Parathyroid adenoma (tissue), 2 donors: ENCODE measurements around the gene CXCR4.
"Not testable (repeated sequence)": the region's sequence is repeated elsewhere in the genome, so short reads cannot be mapped to it uniquely, and the experiment has no call there.

Source experiments
- H2AFZ ChIP-seq: fragments of 300-600 bp; sonication (generic); one replicate; pipeline ENCODE4 v1.7.0; 2017; ENCODE audit warnings: antibody characterized with exemption, mild to moderate bottlenecking
- H3K27ac ChIP-seq: fragments of 300-600 bp; sonication (generic); one replicate; pipeline ENCODE4 v1.7.0; 2017
- H3K27me3 ChIP-seq: fragments of 300-600 bp; sonication (generic); one replicate; pipeline ENCODE4 v1.7.0; 2017; ENCODE audit warnings: low read length; ENCODE audit not compliant: control insufficient read depth, insufficient read depth
- H3K36me3 ChIP-seq: fragments of 300-600 bp; sonication (generic); one replicate; pipeline ENCODE4 v1.7.0; 2017; ENCODE audit warnings: low read length; ENCODE audit not compliant: control insufficient read depth, insufficient read depth
- H3K4me1 ChIP-seq: fragments of 300-600 bp; sonication (generic); one replicate; pipeline ENCODE4 v1.7.0; 2017; ENCODE audit warnings: control low read depth
- H3K4me2 ChIP-seq: fragments of 300-600 bp; sonication (generic); one replicate; pipeline ENCODE4 v1.7.0; 2017; ENCODE audit warnings: low read length
- H3K4me3 ChIP-seq: fragments of 300-600 bp; sonication (generic); one replicate; pipeline ENCODE4 v1.7.0; 2017; ENCODE audit warnings: low read depth, low read length
- H3K79me2 ChIP-seq: fragments of 300-600 bp; sonication (generic); one replicate; pipeline ENCODE4 v1.7.0; 2017; ENCODE audit warnings: control low read depth
- H3K9ac ChIP-seq: fragments of 300-600 bp; sonication (generic); one replicate; pipeline ENCODE4 v1.7.0; 2017; ENCODE audit warnings: mild to moderate bottlenecking
- H3K9me3 ChIP-seq: fragments of 300-600 bp; sonication (generic); one replicate; pipeline ENCODE4 v1.7.0; 2017; ENCODE audit warnings: low read length; ENCODE audit not compliant: control insufficient read depth
- CTCF ChIP-seq: fragments of 300-600 bp; sonication (generic); IDR thresholded peaks from one replicate; pipeline ENCODE4 v1.7.0; 2017; ENCODE audit warnings: antibody characterized with exemption, mild to moderate bottlenecking
- donor health status: primary hyperparathyroidism.

The CXCR4 gene

GRCh38 chr2:136098441-136098840, 19.5 kb downstream of the CXCR4 start:
- no peaks in the 10 kb centered on the region for H3K79me2 ChIP-seq
- H3K36me3 ChIP-seq, result no peaks in the 10 kb centered on the region
- no peaks in the 10 kb centered on the region for H3K4me1 ChIP-seq
- no peak for TF ChIP-seq CTCF
- no peak overlapping the region for H3K4me3 ChIP-seq
- H2AFZ ChIP-seq, result no peak overlapping the region
- no peaks in the 10 kb centered on the region for H3K9me3 ChIP-seq
- no peaks in the 10 kb centered on the region for H3K27me3 ChIP-seq
- no peak overlapping the region for H3K9ac ChIP-seq
- no peak overlapping the region for H3K4me2 ChIP-seq
- H3K27ac ChIP-seq, result no peak overlapping the region

- Histone ChIP-seq H3K4me3 (no peak overlapping the region), H2AFZ (no peak overlapping the region), H3K9ac (no peak overlapping the region), H3K4me2 (no peak overlapping the region), H3K36me3 (no peaks in the 10 kb centered on the region), H3K79me2 (no peaks in the 10 kb centered on the region), H3K9me3 (no peaks in the 10 kb centered on the region), H3K27ac (no peak overlapping the region), H3K4me1 (no peaks in the 10 kb centered on the region), H3K27me3 (no peaks in the 10 kb centered on the region)
- TF ChIP-seq CTCF, result no peak
These were observed 24.4 kb downstream of the CXCR4 start for GRCh38 chr2:136093583-136093982.

- H2AFZ ChIP-seq, result no peak overlapping the region
- no peak overlapping the region for H3K27ac ChIP-seq
- no peak overlapping the region for H3K9ac ChIP-seq
- H3K79me2 ChIP-seq, result no peaks in the 10 kb centered on the region
- no peak for TF ChIP-seq CTCF
- H3K9me3 ChIP-seq, result no peaks in the 10 kb centered on the region
- no peaks in the 10 kb centered on the region for H3K36me3 ChIP-seq
- H3K27me3 ChIP-seq, result no peaks in the 10 kb centered on the region
- H3K4me2 ChIP-seq, result no peak overlapping the region
- no peak overlapping the region for H3K4me3 ChIP-seq
- H3K4me1 ChIP-seq, result no peaks in the 10 kb centered on the region
These were observed 26.1 kb downstream of the CXCR4 start for GRCh38 chr2:136091899-136092298.

GRCh38 chr2:136087901-136088460, 30.0 kb downstream of the CXCR4 start:
- not testable (repeated sequence) for H3K4me3 ChIP-seq, H3K27ac ChIP-seq, H3K4me2 ChIP-seq, H3K9ac ChIP-seq, H3K27me3 ChIP-seq, H2AFZ ChIP-seq, H3K9me3 ChIP-seq, H3K36me3 ChIP-seq, H3K4me1 ChIP-seq, H3K79me2 ChIP-seq

DNA sequence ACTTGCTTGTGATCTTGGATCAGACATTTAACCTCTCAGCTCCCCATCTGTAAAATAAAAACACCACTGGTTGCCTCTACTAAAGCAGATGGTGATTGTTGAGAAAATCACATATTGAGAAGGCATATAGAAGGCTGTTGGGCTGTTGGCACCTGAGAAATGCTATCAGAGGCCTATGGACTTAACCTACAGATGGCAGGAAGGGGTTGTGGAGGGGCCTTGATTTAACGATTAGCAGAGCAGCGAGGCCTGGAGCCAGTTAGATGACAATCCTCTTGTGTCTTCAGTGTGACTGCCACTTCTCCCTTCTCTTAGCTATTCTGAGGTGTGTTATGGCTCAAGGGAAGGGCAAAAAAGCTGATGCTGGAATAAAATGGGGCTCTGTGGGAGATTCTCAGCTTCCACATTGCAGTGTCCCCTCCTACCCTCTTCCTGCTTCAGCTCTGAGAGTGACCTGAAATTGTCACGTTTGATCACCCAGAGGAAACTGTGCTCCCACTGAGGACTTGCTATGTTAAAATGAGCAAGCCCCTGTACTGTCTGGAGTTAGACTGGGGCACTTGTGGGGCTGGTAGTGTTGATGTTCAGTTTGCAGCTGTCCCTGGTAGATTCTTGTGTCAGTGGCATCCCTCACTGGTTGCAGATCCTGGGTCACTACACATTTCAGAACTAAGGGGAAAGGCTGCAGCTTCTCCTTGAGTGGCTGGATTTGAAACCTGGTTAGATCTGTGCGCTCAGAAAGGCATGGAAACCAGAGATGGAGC, 31.5 kb downstream of the CXCR4 start:
- no peaks in the 10 kb centered on the region for H3K79me2 ChIP-seq
- no peak overlapping the region for H3K4me2 ChIP-seq
- H3K4me1 ChIP-seq, result no peaks in the 10 kb centered on the region
- H3K36me3 ChIP-seq, result no peaks in the 10 kb centered on the region
- H3K4me3 ChIP-seq, result no peak overlapping the region
- no peak for TF ChIP-seq CTCF
- no peak overlapping the region for H2AFZ ChIP-seq
- H3K27ac ChIP-seq, result no peak overlapping the region
- no peaks in the 10 kb centered on the region for H3K27me3 ChIP-seq
- no peak overlapping the region for H3K9ac ChIP-seq
- no peaks in the 10 kb centered on the region for H3K9me3 ChIP-seq
